ENCODE data around the gene SIAH1. TPM values are rescaled to one million over a fixed set of nuclear protein-coding genes. Genes with fewer than 3 reads are reported as not detected.

Gene SIAH1
- total RNA-seq, 1 experiment from 2014 or later = 33.2 TPM

GRCh38 chr16:48430890-48431289, 45.7 kb upstream of the SIAH1 start:
- Histone ChIP-seq H2AFZ (ENCODE audit: low read length) (no peak overlapping the region), H2BK20ac (ENCODE audit: low read depth, low read length, poor library complexity, severe bottlenecking) (no peak overlapping the region), H3K23me2 (ENCODE audit: insufficient read length, low read depth, low read length, poor library complexity, severe bottlenecking) (no peaks in the 10 kb centered on the region), H4K5ac (ENCODE audit: insufficient read length, low read depth, low read length) (no peak overlapping the region), H4K91ac (ENCODE audit: insufficient read length, low read depth, low read length) (no peak overlapping the region), H4K20me1 (ENCODE audit: control insufficient read depth, insufficient read depth, insufficient read length) (no peaks in the 10 kb centered on the region), H3T11ph (ENCODE audit: low read length) (no peak overlapping the region), H3K23ac (ENCODE audit: insufficient read length, low read depth, low read length) (no peak overlapping the region), H2BK5ac (ENCODE audit: insufficient read length, low read length) (no peak overlapping the region), H2BK120ac (ENCODE audit: low read depth, low read length, poor library complexity, severe bottlenecking) (no peak overlapping the region), H3K9ac (ENCODE audit: extremely low read depth, insufficient read length, low read length) (no peak overlapping the region), H2AK5ac (ENCODE audit: insufficient read length, low read length) (no peak overlapping the region), H4K8ac (replicated peaks; ENCODE audit: insufficient read length, low read depth, low read length) (no peak overlapping the region), H3K27ac (ENCODE audit: insufficient read length, low read depth, low read length) (no peak overlapping the region), H3K79me1 (ENCODE audit: insufficient read depth, low read depth, low read length, poor library complexity, severe bottlenecking) (no peaks in the 10 kb centered on the region), H3K4me1 (ENCODE audit: insufficient read depth, low read length) (peaks cover 5% of the 10 kb centered on the region; the same call in 1 of the 2 replicates), H2BK12ac (ENCODE audit: insufficient read length, low read depth, low read length) (no peak overlapping the region), H2BK15ac (ENCODE audit: low read depth, low read length) (no peak overlapping the region), H3K9me3 (ENCODE audit: control insufficient read depth, low read depth, low read length) (no peaks in the 10 kb centered on the region), H3K27me3 (ENCODE audit: insufficient read depth, low read length) (no peaks in the 10 kb centered on the region), H3K14ac (ENCODE audit: insufficient read depth, low read length) (no peak overlapping the region), H3K4me2 (ENCODE audit: insufficient read depth, insufficient read length, low read length) (no peak overlapping the region), H3K4ac (ENCODE audit: low read depth, low read length) (no peak overlapping the region), H3K18ac (ENCODE audit: insufficient read length, low read depth, low read length) (no peak overlapping the region), H3K56ac (ENCODE audit: insufficient read length, low read depth, low read length) (no peak overlapping the region), H3K79me2 (ENCODE audit: insufficient read depth, low read length) (no peaks in the 10 kb centered on the region)
- peaks cover 6 to 7% of the 10 kb centered on the region in 2 experiments for H3K4me1 Mint-ChIP-seq
- DNase-seq = no peak
- no peaks in the 10 kb centered on the region; the same call in 1 of the 2 replicates for H3K27me3 Mint-ChIP-seq (ENCODE audit: low read depth)
- TF ChIP-seq CTCF (conservative IDR thresholded peaks at IDR 0.05) = no peak
- H3K27ac Mint-ChIP-seq = no peak overlapping the region
- H3K9me3 Mint-ChIP-seq = no peaks in the 10 kb centered on the region; a peak in 3 of 5 replicates
- no peak overlapping the region for H3K4me3 Mint-ChIP-seq
- H3K36me3 Mint-ChIP-seq (ENCODE audit: insufficient read depth in 1 of 3, low read depth in 3 of 3) = no peaks in the 10 kb centered on the region; a peak in 1 of 7 replicates
- no CpG with 5 or more reads among the region's 3 CpGs for WGBS (ENCODE audit: extremely low coverage, insufficient read length, low lambda C conversion rate)
